Sigmoid colon (tissue), 4 donors: ENCODE data around the gene MYBPHL.

ENCODE experiments used
- CTCF ChIP-seq, 4 experiments: fragments of 450-650 bp in 3 of 4; fragments of 200-600 bp in 1 of 4; IDR thresholded peaks; one replicate each; pipeline ENCODE4 v1.5.1; 2016 to 2019; ENCODE audit warnings: antibody characterized with exemption in 4 of 4, mild to moderate bottlenecking in 3 of 4, moderate library complexity in 2 of 4
- EP300 ChIP-seq, 4 donors: sonication (generic); formaldehyde crosslinking; IDR thresholded peaks; one replicate each; pipeline ENCODE4 v1.6.1; 2017; ENCODE audit warnings: antibody characterized with exemption in 4 of 4
- POLR2A ChIP-seq, 2 donors: fragments of 450-650 bp; IDR thresholded peaks; one replicate each; pipeline ENCODE4 v1.6.1; 2016; ENCODE audit warnings: antibody characterized with exemption in 2 of 2, mild to moderate bottlenecking in 2 of 2, moderate library complexity in 2 of 2
- POLR2AphosphoS5 ChIP-seq, 4 donors: sonication (generic); formaldehyde crosslinking; IDR thresholded peaks; one replicate each; pipeline ENCODE4 v1.6.1; 2017; ENCODE audit warnings: antibody characterized with exemption in 4 of 4

- TF ChIP-seq CTCF (IDR thresholded peaks at IDR 0.05) = no peak
- no peak for TF ChIP-seq POLR2A (IDR thresholded peaks at IDR 0.05)
- TF ChIP-seq EP300 (IDR thresholded peaks at IDR 0.05) = no peak
- no peak for TF ChIP-seq POLR2AphosphoS5 (IDR thresholded peaks at IDR 0.05)
Observed at GRCh38 chr1:109257682-109258421, 49.0 kb downstream of the MYBPHL start.
